ENCODE results near the gene PIEZO2.

PIEZO2 gene

GRCh38 chr18:10771053-10771709 is 378.2 kb downstream of the PIEZO2 start:
- no peak for DNase-seq

GRCh38 chr18:10770264-10770663 is 379.1 kb downstream of the PIEZO2 start:
- no peak for DNase-seq

- no peak for DNase-seq
Observed at GRCh38 chr18:10768221-10768620, 381.1 kb downstream of the PIEZO2 start.

- DNase-seq, result no peak
Observed at GRCh38 chr18:10767658-10768057, 381.7 kb downstream of the PIEZO2 start.

- DNase-seq, result no peak
Observed at GRCh38 chr18:10760986-10761385, 388.4 kb downstream of the PIEZO2 start.

- no peak for DNase-seq
Observed at GRCh38 chr18:10759241-10759640, 390.1 kb downstream of the PIEZO2 start.

- DNase-seq, result no peak
Observed at GRCh38 chr18:10757946-10758345, 391.4 kb downstream of the PIEZO2 start.

GRCh38 chr18:10757349-10757748 is 392.0 kb downstream of the PIEZO2 start:
- DNase-seq, result no peak

- no peak for DNase-seq
Observed at GRCh38 chr18:10755855-10756254, 393.5 kb downstream of the PIEZO2 start.

- DNase-seq, result no peak
Observed at GRCh38 chr18:10754128-10754527, 395.2 kb downstream of the PIEZO2 start.

- DNase-seq, result no peak
Observed at GRCh38 chr18:10752382-10752781, 397.0 kb downstream of the PIEZO2 start.

GRCh38 chr18:10751653-10752052 is 397.7 kb downstream of the PIEZO2 start:
- DNase-seq, result no peak

- DNase-seq, result no peak
Observed at GRCh38 chr18:10750191-10751035, 399.0 kb downstream of the PIEZO2 start.

GRCh38 chr18:10748641-10749040 is 400.7 kb downstream of the PIEZO2 start:
- no peak for DNase-seq

GRCh38 chr18:10745971-10746370 is 403.4 kb downstream of the PIEZO2 start:
- no peak for DNase-seq

- no peak for DNase-seq
Observed at GRCh38 chr18:10745219-10745618, 404.1 kb downstream of the PIEZO2 start.

GRCh38 chr18:10743766-10744165 is 405.6 kb downstream of the PIEZO2 start:
- DNase-seq, result no peak

GRCh38 chr18:10739152-10739551 is 410.2 kb downstream of the PIEZO2 start:
- no peak for DNase-seq

- DNase-seq, result no peak
Observed at GRCh38 chr18:10736984-10737383, 412.4 kb downstream of the PIEZO2 start.

GRCh38 chr18:10732990-10733389 is 416.4 kb downstream of the PIEZO2 start:
- no peak for DNase-seq

- no peak for DNase-seq
Observed at GRCh38 chr18:10727477-10727876, 421.9 kb downstream of the PIEZO2 start.

GRCh38 chr18:10726198-10727068 is 422.9 kb downstream of the PIEZO2 start:
- no peak for DNase-seq

GRCh38 chr18:10724666-10725065 is 424.7 kb downstream of the PIEZO2 start:
- no peak for DNase-seq

All from cerebellar nuclear complex (tissue), 1 donor.